LNCAP (cell line): ENCODE measurements around the gene BDH1.

Source experiments
- TF ChIP-seq, protein P1 (sequence below): fragments of 450-650 bp; IDR thresholded peaks from 2 replicates; pipeline ENCODE4 v1.5.1; 2017; ENCODE audit warnings: mild to moderate bottlenecking

Gene BDH1

DNA sequence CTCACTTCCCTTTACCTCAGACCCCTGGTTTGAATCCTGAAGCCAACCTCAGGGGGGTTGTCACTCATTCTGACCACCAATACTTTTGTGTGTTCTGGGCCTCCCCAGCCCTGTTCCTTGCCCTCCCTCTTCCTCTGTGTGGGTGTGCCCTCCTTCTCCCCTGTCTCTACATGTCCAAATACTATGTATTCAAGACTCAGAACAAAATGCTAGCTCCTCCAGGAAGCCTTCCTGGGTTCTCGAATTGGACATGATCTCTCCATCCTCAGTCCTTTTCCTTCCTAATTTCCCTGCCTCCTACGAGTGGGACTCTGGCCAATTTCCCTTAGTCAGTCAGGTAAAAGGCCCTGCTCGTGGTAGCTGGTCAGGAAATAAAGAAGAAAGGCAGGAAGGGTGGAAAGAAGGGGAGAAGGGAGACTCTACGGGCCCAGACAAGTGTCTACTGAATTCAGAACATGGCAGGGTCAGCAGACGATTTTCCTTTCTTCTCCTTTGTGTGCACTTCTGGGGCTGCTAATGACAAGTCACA is 79.7 kb downstream of the BDH1 start:
- TF ChIP-seq, protein P1, sequence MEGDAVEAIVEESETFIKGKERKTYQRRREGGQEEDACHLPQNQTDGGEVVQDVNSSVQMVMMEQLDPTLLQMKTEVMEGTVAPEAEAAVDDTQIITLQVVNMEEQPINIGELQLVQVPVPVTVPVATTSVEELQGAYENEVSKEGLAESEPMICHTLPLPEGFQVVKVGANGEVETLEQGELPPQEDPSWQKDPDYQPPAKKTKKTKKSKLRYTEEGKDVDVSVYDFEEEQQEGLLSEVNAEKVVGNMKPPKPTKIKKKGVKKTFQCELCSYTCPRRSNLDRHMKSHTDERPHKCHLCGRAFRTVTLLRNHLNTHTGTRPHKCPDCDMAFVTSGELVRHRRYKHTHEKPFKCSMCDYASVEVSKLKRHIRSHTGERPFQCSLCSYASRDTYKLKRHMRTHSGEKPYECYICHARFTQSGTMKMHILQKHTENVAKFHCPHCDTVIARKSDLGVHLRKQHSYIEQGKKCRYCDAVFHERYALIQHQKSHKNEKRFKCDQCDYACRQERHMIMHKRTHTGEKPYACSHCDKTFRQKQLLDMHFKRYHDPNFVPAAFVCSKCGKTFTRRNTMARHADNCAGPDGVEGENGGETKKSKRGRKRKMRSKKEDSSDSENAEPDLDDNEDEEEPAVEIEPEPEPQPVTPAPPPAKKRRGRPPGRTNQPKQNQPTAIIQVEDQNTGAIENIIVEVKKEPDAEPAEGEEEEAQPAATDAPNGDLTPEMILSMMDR = no peak

DNA sequence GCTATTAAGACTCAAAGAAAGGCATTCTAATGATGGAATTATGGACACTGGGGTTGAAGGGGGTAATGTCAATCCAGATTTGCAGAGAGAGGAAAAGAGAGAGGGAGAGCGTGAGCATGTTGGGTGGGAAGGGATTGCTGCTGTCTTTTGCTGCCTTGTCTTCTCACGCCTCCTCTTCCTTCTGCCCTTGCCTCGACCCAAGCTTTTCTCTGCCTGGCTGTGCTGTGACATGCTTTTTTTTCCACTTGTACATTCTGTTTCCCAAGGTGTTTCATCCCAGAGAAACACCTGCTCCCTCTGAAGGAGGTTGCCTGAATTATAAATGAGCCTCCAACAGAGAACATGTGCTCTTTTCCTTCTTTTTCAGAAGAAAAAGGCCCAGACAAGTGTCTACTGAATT is 80.3 kb downstream of the BDH1 start:
- TF ChIP-seq, protein P1 = no peak

DNA sequence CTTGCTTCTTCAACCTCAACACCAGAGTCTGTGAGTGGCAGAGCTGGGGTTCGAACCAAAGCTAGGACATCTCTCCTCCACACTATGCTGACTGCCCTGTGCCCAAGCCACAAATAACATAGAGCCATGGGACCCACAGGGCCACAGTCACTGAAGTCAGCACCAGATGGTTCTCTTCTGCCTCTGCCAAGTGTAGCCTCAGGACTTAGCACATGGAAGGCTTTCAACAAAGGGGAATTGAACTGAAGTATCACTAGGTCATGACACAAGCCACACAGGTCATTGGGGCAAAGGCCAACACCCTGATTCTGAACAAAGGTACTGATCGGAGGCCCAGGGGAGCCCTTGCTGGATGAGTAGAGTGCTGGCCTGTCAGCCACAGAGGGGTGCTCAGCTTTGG is 83.6 kb downstream of the BDH1 start:
- TF ChIP-seq, protein P1 = no peak

DNA sequence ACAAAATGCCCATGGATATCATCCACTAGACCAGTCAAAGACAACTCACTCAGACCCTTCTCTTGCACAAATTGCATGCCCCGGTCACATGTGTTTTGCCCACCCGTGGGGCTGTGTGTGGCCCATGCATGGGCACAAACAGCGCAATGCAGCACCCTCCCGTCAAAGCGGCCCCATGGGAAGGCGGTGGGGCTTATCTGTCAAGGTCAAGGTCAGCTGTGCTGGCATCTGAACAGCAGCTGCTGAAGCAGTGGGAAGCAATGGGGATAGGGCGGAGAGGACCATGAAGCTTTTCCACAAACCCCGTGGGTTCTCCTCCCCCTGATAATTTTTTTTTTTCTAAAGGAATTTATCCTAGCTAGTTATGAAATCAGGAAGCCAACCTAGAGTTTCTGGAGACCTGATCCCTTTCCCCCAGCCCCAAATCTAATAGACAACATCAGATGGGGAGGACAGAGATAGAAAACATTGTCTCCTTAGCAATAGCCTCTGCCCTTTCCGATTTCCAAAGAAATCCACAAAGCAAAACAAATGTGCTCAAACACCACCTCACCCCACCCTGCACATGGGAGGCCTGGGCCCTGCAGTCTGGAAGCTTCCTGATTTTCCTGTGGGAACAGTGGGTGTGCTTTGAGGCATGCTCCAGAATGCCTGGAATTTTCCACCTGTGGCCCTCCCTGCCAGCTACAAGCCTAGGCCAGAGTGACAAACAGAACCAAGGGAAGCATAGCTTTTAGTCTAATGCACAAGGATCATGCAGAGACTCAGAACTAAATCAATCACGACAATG is 84.4 kb downstream of the BDH1 start:
- TF ChIP-seq, protein P1 = no peak

DNA sequence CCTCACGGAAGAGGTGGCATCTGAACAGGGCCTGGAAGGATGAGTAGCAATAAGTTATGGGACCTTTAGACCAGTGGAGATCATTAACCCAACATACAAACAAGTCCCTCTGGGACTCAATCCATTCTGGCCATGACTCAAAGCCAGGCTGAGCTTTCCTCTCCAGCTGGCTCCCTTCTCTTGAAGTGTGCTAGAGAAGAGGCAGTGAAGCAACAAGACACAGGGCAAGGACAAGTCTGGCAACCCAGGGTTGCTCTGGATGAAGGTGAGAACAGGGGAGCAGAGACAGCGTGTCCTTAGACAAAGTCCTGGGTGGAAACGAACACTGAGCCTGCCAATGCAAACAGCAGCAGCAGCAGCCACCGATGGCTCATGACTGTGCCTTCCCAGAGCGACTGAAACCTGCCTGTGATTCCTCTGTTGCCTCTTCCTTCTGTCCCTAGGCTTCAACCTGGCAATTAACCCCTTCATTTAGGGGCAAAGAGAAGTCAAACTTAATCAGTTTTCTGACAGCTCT is 86.8 kb downstream of the BDH1 start:
- TF ChIP-seq, protein P1 = no peak

DNA sequence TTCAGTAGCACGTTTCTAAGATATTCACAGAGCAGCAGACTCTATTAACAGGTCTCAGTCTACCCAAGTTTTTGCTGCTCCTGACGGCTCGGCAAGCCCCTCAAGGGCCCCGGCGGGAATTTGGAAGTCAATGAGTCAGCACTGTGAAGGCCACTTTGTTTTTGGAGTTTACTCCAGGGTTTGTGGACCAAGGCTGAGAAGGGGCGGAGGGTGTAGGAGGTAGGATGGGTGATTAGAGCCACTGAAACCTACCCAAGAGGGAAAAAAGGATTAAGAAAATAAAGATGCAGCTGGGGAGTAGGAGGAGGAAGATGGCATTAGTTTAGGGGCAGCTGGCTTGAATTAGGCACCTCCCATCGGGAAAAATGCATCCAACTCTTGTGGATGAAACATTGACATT is 87.6 kb downstream of the BDH1 start:
- TF ChIP-seq, protein P1 = no peak

DNA sequence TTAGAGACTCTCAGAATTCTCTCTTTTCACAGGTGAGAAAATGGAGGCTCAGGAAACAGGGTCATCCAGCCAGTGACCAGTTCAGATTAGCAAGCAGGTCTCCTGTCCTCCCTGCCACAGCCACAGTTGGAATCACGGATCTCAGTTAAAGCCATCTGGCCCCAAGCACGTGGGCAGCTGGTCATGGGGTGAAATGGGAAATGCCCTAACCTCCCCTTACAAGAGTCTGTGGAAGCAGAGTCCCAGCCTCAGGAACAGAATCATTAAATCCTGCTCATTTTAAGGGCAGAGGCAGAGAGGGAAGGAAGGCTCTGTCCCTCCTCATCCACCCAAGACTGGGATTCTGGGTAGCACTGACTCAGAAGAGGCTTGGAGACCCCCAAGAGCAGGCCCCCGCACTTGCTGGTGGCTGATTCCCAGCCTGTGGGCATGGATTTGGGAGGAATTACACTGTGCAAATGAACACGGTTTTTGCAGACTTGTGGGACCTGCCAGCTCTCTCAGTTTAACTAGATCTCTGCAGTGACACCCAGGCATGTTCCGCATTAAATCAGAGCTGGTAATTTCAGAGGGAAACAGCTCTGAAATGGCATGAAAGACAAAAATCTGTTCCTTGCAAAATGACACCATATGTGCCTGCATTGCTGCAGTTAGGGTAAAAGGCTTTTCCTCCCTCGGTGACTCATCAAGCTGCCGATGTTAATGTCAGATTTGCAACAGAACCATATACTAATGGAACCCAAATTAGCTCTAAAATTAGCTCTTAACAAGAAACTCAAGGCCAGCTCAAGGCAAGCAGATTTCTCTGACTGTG is 89.0 kb downstream of the BDH1 start:
- TF ChIP-seq, protein P1 = no peak
